Measurements from ENCODE around the gene ZSWIM5.

DNA sequence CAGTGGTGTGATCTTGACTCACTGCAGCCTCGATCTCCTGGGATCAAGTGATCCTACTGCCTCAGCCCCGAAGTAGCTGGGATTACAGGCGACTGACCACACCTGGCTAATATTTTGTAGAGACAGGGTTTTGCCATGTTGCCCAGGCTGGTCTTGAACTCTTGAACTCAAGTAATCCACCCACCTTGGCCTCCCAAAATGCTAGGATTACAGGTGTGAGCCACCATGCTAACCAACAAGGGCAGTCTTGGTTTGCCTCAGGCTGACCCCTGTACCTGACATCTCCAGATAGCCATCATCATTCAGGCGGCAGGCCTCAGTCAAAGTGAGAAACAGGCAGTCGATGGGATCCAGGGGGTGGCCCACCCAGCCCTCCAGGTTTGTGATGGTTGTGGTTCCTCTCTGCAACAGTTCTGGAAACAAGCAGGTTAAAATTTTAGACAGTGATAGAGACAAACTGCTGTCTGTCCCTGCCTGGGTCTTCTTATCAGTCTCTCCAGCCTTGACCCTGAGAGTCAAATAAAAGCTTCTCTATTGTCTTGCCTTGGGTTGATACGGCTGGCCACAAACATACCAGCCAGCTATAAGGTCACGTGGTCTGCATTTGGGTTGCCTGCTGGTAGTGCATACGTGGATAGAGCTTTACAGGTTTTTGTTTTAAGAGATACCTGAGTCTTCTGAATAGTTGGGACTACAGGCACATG, 167.6 kb downstream of the ZSWIM5 start:
- TF ChIP-seq, protein P1, sequence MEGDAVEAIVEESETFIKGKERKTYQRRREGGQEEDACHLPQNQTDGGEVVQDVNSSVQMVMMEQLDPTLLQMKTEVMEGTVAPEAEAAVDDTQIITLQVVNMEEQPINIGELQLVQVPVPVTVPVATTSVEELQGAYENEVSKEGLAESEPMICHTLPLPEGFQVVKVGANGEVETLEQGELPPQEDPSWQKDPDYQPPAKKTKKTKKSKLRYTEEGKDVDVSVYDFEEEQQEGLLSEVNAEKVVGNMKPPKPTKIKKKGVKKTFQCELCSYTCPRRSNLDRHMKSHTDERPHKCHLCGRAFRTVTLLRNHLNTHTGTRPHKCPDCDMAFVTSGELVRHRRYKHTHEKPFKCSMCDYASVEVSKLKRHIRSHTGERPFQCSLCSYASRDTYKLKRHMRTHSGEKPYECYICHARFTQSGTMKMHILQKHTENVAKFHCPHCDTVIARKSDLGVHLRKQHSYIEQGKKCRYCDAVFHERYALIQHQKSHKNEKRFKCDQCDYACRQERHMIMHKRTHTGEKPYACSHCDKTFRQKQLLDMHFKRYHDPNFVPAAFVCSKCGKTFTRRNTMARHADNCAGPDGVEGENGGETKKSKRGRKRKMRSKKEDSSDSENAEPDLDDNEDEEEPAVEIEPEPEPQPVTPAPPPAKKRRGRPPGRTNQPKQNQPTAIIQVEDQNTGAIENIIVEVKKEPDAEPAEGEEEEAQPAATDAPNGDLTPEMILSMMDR (IDR thresholded peaks at IDR 0.05): no peak
- TF ChIP-seq EP300 (IDR thresholded peaks at IDR 0.05): no peak

All from upper lobe of left lung (tissue), 4 donors.